T-helper 1 cell (primary cell): ENCODE results near the gene SLC25A12.
"Not testable (repeated sequence)": the region's sequence is repeated elsewhere in the genome, so short reads cannot be mapped to it uniquely, and the experiment has no call there.

Experiments
- DNase-seq, 5 donors: peaks; one replicate each; pipeline ENCODE4 v3.0.0-alpha.2; 2012 to 2020
- total RNA-seq, 4 donors: gene quantifications; one replicate each; lab custom pipeline; 2026; lab: John Stamatoyannopoulos, UW

SLC25A12 gene, protein sequence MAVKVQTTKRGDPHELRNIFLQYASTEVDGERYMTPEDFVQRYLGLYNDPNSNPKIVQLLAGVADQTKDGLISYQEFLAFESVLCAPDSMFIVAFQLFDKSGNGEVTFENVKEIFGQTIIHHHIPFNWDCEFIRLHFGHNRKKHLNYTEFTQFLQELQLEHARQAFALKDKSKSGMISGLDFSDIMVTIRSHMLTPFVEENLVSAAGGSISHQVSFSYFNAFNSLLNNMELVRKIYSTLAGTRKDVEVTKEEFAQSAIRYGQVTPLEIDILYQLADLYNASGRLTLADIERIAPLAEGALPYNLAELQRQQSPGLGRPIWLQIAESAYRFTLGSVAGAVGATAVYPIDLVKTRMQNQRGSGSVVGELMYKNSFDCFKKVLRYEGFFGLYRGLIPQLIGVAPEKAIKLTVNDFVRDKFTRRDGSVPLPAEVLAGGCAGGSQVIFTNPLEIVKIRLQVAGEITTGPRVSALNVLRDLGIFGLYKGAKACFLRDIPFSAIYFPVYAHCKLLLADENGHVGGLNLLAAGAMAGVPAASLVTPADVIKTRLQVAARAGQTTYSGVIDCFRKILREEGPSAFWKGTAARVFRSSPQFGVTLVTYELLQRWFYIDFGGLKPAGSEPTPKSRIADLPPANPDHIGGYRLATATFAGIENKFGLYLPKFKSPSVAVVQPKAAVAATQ
- total RNA-seq = 15.9 to 30.8 (median 27.7) reads per million in 4 donors

DNA sequence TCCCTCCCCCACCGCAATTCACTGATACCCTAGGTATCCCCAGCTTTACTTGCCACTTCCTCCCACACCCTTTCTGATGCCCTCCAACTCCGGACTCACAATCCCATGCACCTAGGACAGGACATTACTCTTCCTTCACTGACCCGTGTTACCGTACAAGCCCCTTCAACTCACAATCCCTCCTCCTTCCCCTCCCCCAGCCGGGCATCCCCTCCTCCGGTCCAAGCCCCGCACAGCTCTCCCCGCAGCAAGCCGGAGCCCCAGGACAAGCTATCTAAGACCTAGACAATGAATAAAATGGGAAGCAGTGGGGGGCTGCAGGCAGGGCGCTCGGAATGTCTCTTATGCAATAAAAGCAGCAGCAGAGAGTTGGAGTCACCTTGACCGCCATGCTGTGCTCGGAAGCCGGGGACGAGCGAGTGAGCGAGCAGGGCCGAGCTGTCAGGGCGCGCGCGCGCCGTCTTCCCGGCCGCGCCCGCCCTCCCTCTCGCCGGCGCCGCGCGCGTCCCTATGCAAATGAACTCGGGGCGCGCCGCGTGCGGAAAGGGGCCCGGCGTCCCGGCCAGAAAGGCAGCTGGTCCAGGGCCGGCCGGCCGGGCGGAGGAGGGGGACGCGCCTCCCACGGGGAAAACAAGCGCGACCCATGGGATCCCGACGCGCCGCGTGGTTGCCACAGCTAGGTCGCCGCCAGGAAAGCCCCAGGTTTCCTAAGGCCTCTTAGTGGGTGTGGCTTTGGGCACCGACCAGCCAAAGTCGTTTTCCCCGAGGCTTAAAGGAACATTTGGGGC, at the start of gene SLC25A12:
TSS of gene SLC25A12 (minus strand) at position 421 of the 788 bp plus-strand sequence. CDS start at position 391, 30 bp downstream.
- peak; percentile 33 to 79 (median 53) for DNase-seq

DNA sequence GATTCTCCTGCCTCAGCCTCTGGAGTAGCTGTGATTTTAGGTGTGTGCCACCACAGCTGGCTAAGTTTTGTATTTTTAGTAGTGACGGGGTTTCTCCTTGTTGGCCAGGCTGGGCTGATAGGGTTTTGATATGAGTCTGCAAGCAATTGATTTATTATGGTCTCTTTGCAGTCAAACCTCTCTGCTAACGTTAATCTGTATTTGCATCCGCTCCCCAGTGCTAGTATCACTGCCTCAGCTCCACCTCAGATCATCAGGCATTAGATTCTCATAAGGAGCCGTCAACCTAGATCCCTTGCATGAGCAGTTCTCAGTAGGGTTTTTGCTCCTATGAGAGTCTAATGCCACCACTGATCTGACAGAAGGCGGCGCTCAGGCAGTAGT, 47.3 kb upstream of the SLC25A12 start:
- DNase-seq = no peak

DNA sequence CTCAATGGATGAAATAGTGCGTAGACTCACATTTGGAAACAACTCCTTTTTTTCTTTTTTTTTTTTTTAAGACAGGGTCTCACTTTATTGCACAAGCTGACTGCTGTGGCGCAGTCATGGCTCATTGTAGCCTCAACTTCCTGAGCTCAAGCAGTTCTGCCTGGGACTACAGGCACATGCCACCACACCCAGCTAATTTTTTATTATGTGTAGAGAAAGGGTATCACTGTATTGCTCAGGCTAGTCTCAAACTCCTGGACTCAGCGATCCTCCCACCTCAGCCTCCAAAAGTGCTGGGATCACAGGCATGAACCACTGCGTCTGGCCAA, 45.7 kb upstream of the SLC25A12 start:
- no peak for DNase-seq

DNA sequence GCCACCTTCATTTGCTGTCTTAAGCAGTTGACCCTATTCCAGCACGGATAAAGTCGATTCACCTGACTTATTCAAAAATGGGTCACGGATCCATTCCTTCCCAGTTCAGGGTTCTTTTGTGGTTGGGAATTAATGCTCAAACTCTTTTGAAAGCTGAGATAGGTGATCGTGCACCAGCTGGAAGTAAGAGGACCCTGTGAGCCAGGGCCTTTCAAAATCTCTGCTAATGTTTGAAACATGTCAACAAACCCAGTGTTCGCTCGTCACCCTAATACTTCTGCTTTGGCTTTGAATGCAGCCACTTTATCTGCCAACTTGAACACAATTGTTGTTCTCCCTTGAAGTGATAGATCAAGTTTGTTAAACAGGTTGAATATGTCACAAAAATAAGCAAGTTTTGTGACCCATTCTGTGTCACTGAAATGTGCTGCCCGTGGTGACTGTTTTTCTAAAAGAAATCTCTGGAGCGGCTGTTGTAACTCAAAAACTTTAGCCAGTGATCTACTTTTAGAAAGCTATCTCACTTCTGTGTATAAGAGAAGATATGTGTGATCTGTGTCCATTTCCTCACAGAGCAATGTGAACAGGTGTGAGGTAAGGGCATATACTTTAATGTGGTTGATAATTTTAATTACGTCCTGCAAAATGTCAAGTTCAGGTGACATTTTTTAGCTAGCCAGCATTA, 45.2 kb upstream of the SLC25A12 start:
- DNase-seq = no peak

DNA sequence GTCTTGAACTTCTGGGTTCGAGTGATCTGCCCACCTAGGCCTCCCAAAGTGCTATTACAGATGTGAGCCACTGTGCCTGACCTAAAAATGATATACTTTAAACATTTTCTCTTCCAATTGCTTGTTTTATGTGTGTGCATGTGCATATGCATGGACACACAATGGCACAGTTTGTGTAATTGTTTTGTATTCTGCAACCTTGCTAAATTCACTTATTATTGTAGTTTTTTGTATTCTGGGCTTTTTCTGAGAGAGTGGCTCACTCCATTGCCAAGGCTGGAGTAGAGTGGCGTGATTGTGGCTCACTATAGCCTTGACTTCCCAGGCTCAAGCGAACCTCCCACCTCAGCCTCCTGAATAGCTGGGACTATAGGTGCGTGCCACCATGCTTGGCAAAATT, 36.3 kb upstream of the SLC25A12 start:
- DNase-seq = no peak

DNA sequence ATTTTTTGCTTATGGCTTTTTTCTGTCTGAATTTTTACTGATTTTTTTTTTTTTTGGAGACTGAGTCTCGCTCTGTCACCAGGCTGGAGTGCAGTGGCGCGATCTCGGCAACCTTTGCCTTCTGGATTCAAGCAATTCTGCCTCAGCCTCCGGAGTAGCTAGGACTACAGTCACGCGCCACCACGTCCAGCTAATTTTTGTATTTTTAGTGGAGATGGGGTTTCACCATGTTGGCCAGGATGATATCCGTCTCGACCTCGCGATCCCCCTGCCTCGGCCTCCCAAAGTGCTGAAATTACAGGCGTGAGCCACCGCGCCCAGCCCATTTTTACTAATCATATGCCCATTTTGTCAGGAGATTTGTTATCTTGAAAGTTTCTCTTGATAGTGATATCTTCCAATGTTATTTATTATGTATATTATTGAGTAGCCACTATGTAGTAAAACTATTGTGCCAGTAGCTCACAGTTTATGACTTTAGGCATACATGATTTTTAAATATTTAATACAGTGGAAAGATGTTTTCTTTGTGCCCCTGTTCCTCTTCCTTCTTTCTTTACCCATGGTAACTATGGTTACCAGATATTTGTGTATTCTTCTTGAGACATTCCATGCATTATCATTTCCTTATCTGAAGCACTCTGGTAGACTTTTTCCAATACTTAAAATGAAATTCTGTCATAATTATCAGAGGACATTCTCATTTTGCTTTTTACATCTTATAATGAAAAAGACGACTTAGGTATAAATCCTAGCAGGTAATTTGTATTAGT, 30.3 kb upstream of the SLC25A12 start:
- no peak for DNase-seq

DNA sequence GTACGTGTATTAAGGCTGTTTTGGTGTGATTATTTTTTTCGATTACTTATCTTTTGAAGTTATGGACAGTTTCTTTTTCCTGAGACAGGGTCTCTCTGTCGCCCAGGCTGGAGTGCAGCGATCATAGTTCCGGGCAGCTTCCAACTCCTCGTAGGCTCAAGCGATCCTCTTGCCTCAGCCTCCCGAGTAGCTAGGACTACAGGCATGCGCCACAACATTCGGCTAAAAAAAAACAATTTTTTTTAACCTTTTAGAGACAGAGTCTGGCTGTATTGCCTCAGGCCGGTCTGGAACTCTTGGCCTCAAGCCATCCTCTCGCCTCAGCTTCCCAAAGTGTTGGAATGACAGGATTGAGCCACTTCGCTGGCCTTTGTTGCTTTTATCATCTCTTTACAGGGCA, 29.2 kb upstream of the SLC25A12 start:
- DNase-seq = no peak

DNA sequence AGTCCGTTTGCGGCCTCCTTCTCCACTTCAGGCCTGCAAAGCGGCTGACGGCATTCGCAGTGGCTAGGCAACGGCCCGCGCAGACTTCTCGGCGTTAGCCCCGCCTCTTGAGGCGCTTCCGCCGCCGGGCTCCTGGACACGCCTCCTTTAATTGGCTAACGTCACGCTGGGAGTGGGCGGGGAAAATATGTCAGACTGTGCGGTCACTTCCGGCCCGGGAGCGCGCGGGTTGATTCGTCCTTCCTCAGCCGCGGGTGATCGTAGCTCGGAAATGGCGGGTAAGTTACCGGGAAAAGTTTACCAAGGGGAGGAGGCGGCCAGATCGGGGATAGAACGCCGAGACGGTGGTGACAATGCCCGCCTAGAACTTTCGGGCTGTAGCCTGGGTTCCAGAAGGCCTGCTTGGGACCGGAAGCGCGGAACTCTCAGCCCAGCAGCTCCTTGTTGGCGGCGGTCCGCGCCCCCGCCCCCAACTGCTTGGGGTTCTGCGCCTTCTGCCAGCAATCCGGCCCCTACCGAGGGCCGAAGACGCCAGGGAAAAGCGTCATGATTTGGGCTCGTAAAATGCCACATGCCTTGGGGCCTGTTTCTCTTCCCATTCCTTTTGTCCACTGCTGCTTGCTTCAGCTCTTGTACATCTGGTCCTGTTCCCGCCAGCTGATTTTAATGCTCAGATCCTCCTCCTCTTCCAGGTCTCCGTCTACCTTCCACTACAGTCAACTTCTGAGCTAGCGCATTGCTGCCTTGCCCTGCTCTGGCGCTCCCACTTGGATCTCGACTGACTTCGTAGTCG, 28.4 kb upstream of the SLC25A12 start, which contains the start of gene HAT1:
TSS of gene HAT1 (plus strand) at position 232 of the 793 bp plus-strand sequence. CDS start at position 272, 40 bp downstream.
- DNase-seq = peak; percentile 92 to 98 (median 95)

DNA sequence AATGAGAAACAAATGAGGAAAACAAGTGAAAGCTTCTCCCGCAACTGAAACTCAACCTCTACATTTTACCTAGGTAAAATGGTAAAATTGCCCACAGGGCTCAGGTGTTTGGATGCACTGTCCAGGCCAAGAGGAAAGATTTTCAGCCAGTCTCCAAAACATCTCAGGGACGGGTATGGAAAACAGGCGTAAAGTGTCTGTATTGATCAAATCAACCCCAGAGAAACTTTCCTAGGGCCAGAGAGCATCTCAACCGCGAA, 27.9 kb upstream of the SLC25A12 start:
- DNase-seq = no peak

DNA sequence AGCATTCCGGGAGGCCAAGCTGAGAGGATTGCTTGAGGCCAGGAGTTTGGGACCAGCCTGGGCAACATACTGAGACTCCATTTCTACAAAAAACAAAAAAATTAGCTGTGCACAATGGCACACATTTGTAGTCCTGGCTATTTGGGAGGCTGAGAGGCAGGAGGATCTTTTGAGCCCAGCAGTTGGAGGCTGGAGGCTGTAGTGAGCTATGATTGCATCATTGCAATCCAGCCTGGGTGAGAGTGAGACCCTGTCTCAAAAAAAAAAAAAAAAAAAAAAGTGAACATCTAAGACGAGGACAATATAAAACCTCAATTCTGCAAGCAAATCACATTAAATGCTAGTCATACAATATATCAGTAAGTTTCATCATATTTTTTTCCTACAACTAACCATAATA, 25.4 kb upstream of the SLC25A12 start:
- DNase-seq = no peak

DNA sequence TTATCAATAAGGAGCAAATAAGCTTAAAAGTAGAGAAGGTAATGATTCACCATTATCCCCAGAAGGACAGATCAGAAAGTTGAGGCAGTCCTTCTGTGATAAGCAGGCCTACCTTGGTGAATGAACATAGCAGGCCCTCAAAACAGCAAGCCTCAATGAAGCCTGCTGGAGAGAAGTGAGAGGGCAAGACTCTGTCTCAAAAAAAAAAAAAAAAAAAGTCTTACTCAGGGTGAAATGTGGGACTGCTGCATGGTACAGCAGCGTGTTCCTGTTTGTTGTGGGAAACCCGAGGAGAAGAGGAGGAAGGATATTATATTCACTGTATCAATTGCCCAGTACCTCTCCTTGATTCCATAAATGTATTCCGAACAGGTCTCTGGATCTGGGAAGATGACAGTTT, 19.5 kb upstream of the SLC25A12 start:
- no peak for DNase-seq

DNA sequence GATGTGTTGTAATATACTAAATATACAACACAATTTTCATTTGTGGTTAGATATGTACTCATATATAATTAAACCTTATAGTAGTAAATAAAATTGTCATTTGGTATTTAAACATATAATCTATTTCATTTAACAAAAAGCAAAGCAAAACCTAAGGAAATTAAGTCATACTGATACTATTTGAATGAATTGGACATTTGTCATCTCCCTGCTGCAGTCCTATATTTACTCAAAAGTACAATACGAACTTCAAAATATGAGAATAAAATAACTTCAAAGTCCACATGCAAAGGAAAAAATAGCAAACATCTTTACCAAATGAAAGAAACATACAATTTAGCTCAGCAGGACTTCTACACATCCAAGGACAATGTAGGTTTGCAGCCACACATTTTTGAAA, 16.4 kb upstream of the SLC25A12 start:
- DNase-seq = no peak

DNA sequence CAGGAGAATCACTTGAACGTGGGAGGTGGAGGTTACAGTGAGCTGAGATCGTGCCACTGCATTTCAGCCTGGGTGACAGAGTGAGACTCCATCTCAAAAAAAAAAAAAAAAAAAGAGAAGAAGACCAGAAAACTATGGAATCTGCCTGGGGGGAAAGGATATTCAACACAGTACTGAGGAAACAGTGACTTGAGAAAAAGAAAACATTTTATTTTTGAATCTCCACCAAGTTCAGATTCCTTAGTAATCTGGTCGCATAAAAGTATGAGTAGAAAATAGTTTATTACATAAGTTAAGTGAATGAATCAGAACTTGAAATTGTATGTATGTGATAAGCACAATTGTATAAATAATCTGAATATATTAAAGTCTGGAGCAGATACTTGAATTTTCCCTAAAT, 15.2 kb upstream of the SLC25A12 start:
- no peak for DNase-seq

DNA sequence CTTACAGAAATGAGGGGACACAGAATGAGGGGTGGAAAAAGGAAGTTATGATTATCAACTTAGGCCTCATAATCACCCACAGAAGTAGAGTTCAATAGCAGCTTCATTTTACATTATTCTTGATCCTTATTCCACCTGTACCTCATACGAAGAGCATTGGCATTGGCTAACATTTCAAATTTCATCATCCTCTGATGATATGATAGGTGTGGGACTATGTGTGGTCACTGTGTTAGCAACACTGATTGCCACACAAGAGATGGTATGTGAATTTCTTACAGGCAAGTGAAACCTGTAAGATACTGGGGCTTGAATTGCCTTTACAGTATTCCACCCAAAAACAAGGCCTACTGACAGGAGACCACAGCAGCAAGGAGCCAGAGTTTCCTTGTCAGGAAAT, 14.2 kb upstream of the SLC25A12 start:
- no peak for DNase-seq

DNA sequence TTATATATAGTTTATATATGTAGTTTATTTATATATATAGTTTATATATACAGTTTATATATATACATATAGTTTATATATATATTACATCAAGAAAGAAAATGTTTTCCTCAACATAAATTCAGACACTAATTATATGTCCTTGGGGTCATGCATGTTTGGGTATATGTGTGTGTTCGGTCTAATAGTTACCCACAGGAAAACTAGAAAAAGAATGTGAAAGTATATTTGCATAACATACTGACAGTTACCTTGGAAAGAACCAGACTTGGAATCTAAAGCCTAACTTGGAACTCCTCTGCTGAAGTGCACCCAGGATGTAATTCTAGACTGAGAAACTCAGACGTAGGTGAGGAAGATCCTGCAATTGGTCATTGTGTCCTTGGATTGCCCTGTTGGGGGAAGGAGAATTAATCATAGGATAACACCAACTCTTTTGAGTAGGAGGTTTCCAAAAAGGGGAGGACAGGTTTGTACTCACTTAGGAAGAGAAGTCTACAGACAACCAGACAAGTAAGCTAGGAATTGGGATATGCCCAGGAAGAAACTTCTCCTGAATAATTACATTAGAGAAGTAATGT, 8.9 kb upstream of the SLC25A12 start:
- DNase-seq = no peak

DNA sequence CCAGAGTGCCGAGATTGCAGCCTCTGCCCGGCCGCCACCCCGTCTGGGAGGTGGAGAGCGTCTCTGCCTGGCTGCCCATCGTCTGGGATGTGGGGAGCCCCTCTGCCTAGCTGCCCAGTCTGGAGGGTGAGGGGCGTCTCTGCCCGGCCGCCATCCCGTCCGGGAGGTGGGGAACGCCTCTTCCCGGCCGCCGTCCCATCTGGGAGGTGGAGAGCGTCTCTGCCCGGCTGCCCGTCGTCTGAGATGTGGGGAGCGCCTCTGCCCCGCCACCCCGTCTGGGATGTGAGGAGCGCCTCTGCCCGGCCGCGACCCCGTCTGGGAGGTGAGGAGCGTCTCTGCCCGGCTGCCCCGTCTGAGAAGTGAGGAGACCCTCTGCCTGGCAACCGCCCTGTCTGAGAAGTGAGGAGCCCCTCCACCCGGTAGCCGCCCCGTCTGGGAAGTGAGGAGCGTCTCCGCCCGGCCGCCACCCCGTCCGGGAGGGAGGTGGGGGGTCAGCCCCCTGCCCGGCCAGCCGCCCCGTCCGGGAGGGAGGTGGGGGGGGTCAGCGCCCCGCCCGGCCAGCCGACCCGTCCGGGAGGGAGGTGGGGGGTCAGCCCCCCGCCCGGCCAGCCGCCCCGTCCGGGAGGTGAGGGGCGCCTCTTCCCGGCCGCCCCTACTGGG, 5.7 kb upstream of the SLC25A12 start:
- DNase-seq = not testable (repeated sequence)

DNA sequence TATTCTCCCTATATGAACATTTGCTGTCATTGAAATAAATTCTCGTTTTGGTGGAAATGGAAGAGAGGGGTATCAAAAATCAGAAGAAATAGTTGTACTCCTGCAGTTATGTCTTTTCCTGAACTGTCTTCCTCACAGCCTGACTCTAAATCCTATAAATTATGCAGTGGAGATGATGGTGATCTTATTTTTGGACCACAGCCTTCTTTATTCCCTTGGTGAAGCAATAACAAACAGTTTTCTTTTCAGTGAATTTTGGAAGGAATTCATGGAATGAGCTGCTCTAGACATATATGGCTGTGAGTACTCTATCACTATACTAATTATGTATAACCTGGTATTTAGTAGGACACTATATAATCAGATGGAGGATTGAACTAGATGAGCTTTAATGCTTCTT, 1.7 kb upstream of the SLC25A12 start:
- no peak for DNase-seq

DNA sequence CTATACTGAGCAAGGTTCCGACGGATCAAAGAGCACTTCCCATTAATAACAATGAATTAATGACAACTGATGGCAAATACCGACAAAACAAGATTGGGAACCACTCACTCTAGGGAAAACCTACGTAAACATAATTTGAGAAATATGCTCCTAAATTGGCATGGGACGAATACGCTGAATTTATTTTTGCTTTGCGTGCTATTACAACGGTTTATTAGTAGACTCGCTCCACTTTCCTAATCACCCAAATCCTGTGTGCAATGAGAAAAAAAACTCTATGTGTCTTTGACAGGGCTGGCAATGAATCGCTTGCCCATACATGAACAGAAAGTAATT, 536 bp upstream of the SLC25A12 start:
- DNase-seq = no peak

DNA sequence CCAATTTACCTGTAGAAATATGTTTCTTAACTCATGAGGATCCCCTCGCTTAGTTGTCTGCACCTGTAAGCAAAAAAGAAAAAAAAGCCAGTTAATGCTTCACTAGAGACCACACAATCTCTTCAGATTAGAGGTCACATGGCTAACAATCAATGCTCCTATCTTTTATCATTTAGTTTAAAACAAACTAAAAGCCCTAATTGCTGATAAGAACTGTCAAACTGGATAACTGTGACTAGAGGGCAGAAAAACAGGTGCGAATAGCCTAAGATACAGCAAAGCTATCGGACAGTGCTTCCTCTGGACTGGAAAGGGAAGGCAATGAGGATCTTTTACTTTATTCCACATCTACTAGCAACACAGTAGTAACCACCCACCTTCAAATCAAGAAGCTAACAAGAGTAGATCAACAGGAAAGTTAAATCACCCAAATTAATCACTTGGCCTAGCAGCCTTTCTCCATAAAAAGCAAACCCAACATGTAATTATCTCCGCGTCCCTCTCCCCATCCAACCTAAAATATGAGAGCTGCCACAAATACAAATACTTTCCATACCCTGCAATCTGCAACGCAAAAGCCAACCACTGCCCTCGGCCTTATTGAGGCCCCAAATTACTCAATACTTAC, 734 bp downstream of the SLC25A12 start:
- DNase-seq = no peak

DNA sequence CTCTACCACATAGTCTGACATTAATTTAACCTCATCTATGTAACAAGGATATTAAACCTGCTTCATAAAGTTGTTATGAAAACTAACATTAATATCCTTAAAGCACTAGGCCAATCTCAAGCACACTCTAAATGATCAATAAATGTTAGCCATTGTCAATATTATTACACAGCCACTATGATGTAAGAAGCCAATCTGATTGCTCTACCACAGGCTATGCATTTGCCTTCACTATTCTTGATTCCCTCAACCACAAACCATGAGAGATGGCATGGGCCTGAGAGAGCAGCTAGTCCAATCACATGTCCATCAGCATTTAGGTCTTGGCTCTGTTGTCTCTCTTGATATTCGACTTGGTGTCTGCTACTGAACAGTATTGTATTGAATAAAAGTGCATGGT, 4.2 kb downstream of the SLC25A12 start:
- no peak for DNase-seq
